Measurements from ENCODE around the gene ENSA. TPM values are rescaled to one million over a fixed set of nuclear protein-coding genes. Genes with fewer than 3 reads are reported as not detected.
A peak's percentile ranks its signal among the peaks of the same experiment; 100 is the strongest.
"Not testable (repeated sequence)": the region's sequence is repeated elsewhere in the genome, so short reads cannot be mapped to it uniquely, and the experiment has no call there.

ENSA gene
- total and polyA plus RNA-seq, 2 donors (not counting 1 experiment from before 2014, with no cell fraction given), result 78.1 to 112 TPM

GRCh38 chr1:150575072-150575489, 54.3 kb downstream of the ENSA start:
- TF ChIP-seq CTCF (conservative IDR thresholded peaks at IDR 0.05 in 1 of 2, IDR thresholded peaks at IDR 0.05 in 1 of 2; ENCODE audit: low read depth in 1 of 2, low read length in 2 of 2) (no peak), EZH2 (IDR thresholded peaks at IDR 0.05; ENCODE audit: low read length, missing control alignments) (no peak)
- no peak for DNase-seq (ENCODE audit: low read depth in 2 of 2)
- Histone ChIP-seq H3K9me3 (ENCODE audit: control insufficient read depth, insufficient read depth, low read depth, low read length) (no peaks in the 10 kb centered on the region), H3K4me2 (ENCODE audit: extremely low read depth, insufficient read depth, low read length) (peak overlapping the region; percentile 72), H2AFZ (ENCODE audit: low read length) (no peak overlapping the region), H3K27ac (ENCODE audit: insufficient read depth, low read length) (peak overlapping the region; percentile 57), H3K4me1 (ENCODE audit: control insufficient read depth, extremely low read depth, insufficient read depth, low read length) (peaks cover 12% of the 10 kb centered on the region), H3K9ac (ENCODE audit: insufficient read depth, low read length) (no peak overlapping the region), H3K79me2 (ENCODE audit: control insufficient read depth, insufficient read depth, low read length) (peaks cover 78% of the 10 kb centered on the region), H3K4me3 (replicated peaks in 1 of 4; ENCODE audit: control extremely low read depth in 1 of 4, insufficient read depth in 1 of 4, low read depth in 3 of 4, low read length in 4 of 4) (peak overlapping the region; percentile 90 to 100 (median 94)), H3K36me3 (ENCODE audit: control insufficient read depth, insufficient read depth, low read length) (peaks cover 26% of the 10 kb centered on the region), H4K20me1 (ENCODE audit: control insufficient read depth, extremely low read depth, insufficient read depth, low read length) (peaks cover 21% of the 10 kb centered on the region), H3K27me3 (ENCODE audit: control insufficient read depth, insufficient read depth, low read length) (no peaks in the 10 kb centered on the region)

DNA sequence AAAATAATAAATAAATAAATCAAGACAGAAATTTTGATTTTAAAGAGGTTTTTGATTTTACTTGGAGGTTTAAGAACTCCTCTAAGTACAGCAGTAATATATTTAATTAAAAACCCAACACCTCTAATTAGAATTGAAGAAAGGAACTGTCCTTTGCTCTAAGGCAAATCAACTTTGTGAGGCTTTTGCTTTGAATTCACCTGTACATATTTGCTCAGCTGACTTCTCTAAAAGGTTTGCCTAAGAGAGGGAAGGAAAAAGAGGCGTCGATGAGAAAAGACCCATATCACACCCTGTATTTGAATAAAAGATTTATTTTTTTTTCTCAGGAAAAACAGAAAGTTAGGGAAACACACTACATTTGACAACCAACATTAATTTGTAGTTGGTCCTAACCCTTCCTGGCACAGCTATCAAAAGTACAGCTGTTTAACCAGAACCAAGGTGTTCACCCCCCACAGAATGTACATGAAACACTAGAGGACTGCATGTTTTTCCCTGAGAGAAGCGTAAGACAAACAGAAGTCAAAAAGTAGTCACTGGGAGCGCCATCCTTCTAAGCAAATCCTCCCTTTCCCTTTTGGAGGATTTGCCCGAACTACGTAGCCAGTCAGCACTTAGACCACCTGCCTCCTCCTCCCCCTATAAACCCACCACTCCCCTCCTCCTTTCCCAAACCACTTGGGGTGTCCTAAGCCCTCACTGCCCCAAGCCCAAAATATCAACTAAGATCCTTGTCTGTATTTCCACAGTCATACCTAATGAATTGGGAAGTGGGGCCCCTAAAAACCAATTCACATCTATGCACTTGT, 54.9 kb downstream of the ENSA start:
- H3K4me1 ChIP-seq (ENCODE audit: control insufficient read depth, extremely low read depth, insufficient read depth, low read length), result peaks cover 15% of the 10 kb centered on the region
- H3K79me2 ChIP-seq (ENCODE audit: control insufficient read depth, insufficient read depth, low read length), result peaks cover 78% of the 10 kb centered on the region
- peak overlapping the region; percentile 90 to 100 (median 94) for H3K4me3 ChIP-seq (replicated peaks in 1 of 4; ENCODE audit: control extremely low read depth in 1 of 4, insufficient read depth in 1 of 4, low read depth in 3 of 4, low read length in 4 of 4)
- peak overlapping the region; percentile 72 for H3K4me2 ChIP-seq (ENCODE audit: extremely low read depth, insufficient read depth, low read length)
- no peak overlapping the region for H3K9ac ChIP-seq (ENCODE audit: insufficient read depth, low read length)
- H3K9me3 ChIP-seq (ENCODE audit: control insufficient read depth, insufficient read depth, low read depth, low read length), result no peaks in the 10 kb centered on the region
- H4K20me1 ChIP-seq (ENCODE audit: control insufficient read depth, extremely low read depth, insufficient read depth, low read length), result peaks cover 21% of the 10 kb centered on the region
- peak overlapping the region; percentile 57 for H3K27ac ChIP-seq (ENCODE audit: insufficient read depth, low read length)
- DNase-seq (ENCODE audit: low read depth in 2 of 2), result no peak
- TF ChIP-seq EZH2 (IDR thresholded peaks at IDR 0.05; ENCODE audit: low read length, missing control alignments) (no peak), CTCF (conservative IDR thresholded peaks at IDR 0.05 in 1 of 2, IDR thresholded peaks at IDR 0.05 in 1 of 2; ENCODE audit: low read depth in 1 of 2, low read length in 2 of 2) (no peak)
- no peaks in the 10 kb centered on the region for H3K27me3 ChIP-seq (ENCODE audit: control insufficient read depth, insufficient read depth, low read length)
- H2AFZ ChIP-seq (ENCODE audit: low read length), result no peak overlapping the region
- H3K36me3 ChIP-seq (ENCODE audit: control insufficient read depth, insufficient read depth, low read length), result peaks cover 26% of the 10 kb centered on the region

DNA sequence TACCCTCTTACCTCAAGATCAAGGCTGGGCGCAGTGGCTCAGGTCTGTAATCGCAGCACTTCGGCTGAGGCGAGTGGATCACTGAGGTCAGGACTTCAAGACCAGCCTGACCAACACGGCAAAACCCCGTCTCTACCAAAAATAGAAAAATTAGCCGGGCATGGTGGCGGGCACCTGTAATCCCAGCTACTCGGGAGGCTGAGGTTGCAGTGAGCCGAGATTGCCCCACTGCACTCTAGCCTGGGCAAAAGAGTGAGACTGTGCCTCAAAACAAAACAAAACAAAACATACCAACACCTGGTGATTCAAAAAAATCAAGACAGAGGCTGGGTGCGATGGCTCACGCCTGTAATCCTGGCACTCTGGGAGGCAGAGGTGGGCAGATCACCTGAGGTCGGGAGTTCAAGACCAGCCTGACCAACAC, 55.8 kb downstream of the ENSA start:
- H3K9me3 ChIP-seq (ENCODE audit: control insufficient read depth, insufficient read depth, low read depth, low read length); H3K27me3 ChIP-seq (ENCODE audit: control insufficient read depth, insufficient read depth, low read length); H3K9ac ChIP-seq (ENCODE audit: insufficient read depth, low read length); H2AFZ ChIP-seq (ENCODE audit: low read length); DNase-seq (ENCODE audit: low read depth in 2 of 2): not testable (repeated sequence)
- Histone ChIP-seq H4K20me1 (ENCODE audit: control insufficient read depth, extremely low read depth, insufficient read depth, low read length) (peaks cover 21% of the 10 kb centered on the region), H3K4me2 (ENCODE audit: extremely low read depth, insufficient read depth, low read length) (peak overlapping the region; percentile 41), H3K36me3 (ENCODE audit: control insufficient read depth, insufficient read depth, low read length) (peaks cover 25% of the 10 kb centered on the region), H3K79me2 (ENCODE audit: control insufficient read depth, insufficient read depth, low read length) (peaks cover 71% of the 10 kb centered on the region), H3K4me1 (ENCODE audit: control insufficient read depth, extremely low read depth, insufficient read depth, low read length) (peaks cover 19% of the 10 kb centered on the region), H3K4me3 (replicated peaks in 1 of 4; ENCODE audit: control extremely low read depth in 1 of 4, insufficient read depth in 1 of 4, low read depth in 3 of 4, low read length in 4 of 4) (peak overlapping the region in 2 of 4 experiments; percentile 8 to 23), H3K27ac (ENCODE audit: insufficient read depth, low read length) (peak overlapping the region; percentile 2)
